GM21528 (cell line): ENCODE results near the gene PISD.

Experiments
- ATAC-seq: cut with Tn5 transposase; IDR thresholded peaks from one replicate; pipeline ENCODE4 v1.9.1; 2021; ENCODE audit warnings: mild to moderate bottlenecking, moderate library complexity; ENCODE audit not compliant: unreplicated experiment, low FRiP score

PISD gene

GRCh38 chr22:31579835-31580242 lies 82.2 kb downstream of the PISD start:
- ATAC-seq: no peak

DNA sequence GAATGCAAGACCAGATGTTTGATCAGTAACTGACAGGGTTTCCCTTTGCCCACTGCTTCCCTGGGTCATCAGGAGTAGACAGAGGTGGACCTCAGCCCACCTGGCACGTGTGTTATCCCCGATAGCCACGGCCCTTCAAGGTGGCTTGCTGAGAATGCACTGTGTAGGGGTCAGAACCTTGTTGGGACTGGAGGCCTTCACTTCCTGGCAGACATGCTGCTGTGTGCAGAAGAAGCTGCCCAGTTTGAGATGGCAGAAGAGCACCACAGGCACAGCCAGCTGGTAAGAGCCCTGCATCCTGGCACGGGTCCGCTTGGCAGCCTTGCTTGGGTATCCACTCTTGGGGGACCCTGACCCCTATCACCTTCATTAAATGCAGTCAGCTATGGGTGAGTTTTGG lies 83.8 kb downstream of the PISD start:
- ATAC-seq: no peak

DNA sequence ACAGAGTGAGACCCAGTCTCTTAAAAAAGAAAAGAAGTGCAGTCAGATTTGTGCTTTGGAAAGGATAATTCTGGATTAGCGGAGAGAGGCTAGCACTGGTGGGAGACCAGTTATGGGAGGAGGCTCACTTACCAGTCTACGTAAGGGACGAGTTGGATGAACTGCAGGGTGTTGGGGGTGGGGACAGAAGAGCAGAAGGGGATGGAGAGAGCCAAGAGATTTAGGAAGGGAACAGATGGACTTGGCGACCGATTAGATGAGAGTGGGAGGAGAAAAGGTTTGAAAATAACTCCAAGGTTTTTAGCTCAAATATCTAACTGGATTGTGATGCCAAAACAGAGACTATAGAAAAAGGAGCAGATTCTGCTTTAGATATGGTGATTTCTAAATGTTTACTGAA lies 84.3 kb downstream of the PISD start:
- ATAC-seq: no peak

- no peak for ATAC-seq
These were observed 86.8 kb downstream of the PISD start for GRCh38 chr22:31575190-31575589.

GRCh38 chr22:31574055-31574670 lies 87.9 kb downstream of the PISD start:
- ATAC-seq: no peak

GRCh38 chr22:31572939-31573338 lies 89.1 kb downstream of the PISD start:
- ATAC-seq: no peak

DNA sequence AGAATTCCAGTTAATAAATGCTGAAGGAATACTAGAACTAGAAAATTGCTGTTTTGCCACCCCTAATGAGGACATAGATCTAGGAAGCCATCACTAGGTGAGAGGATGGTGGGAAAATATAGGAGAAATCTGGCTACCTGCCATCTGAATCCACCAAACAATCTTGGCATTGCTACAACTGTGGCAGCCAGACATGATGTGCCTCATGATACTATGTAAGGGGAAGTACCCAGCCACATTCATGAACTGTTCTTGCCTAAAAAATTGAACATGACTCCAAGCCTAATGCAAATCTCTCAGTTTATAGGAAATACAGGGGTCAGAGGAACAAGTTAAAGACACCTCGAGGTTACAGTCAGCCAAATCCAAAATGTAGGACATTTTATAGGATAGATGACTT lies 92.9 kb downstream of the PISD start:
- no peak for ATAC-seq
